Measurements from ENCODE around the gene GGACT. TPM values are rescaled to one million over a fixed set of nuclear protein-coding genes. Genes with fewer than 3 reads are reported as not detected.

Gene GGACT
- total and polyA plus RNA-seq, 2 of the 8 experiments (the other 6 are each of a cell fraction or from before 2014, with no cell fraction given): 1.1 to 1.5 TPM

DNA sequence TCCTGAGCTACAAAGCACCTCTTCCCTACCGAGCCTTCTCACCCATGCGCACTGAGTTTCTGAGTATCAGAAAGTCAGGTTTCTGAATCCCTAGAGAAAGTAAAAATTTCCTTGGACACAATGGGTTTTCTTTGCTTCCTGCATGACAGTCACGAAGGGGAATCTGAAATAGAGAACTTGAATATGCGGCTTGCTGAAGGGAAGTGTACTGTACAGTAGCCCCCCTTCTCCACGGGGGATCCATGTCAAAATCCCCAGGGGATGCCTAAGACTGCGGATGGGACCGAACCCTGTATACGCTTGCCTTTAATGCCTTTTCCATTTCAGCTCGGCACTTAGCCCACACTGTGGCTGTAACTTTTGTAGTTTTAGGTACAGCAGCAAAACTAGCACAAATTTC is 107.9 kb downstream of the GGACT start:
- H3K9ac ChIP-seq (replicated peaks in 1 of 4; ENCODE audit: extremely low read depth in 1 of 4, low read depth in 3 of 4, low read length in 3 of 4): no peak overlapping the region
- TF ChIP-seq TAF7 (optimal IDR thresholded peaks at IDR 0.05; ENCODE audit: borderline replicate concordance, low read depth, low read length) (no peak), CHD1 (IDR thresholded peaks at IDR 0.05; ENCODE audit: low read depth, low read length) (no peak), USF2 (IDR thresholded peaks at IDR 0.05; ENCODE audit: low read length) (no peak), GABPA (IDR thresholded peaks at IDR 0.05; ENCODE audit: borderline replicate concordance, insufficient read depth, low read length) (no peak), HDAC2 (IDR thresholded peaks at IDR 0.05; ENCODE audit: borderline replicate concordance in 1 of 2, low read depth in 2 of 2, low read length in 2 of 2) (no peak), CTCF (IDR thresholded peaks at IDR 0.05; ENCODE audit: control extremely low read depth in 1 of 3, insufficient read depth in 1 of 3, low read depth in 1 of 3, low read length in 3 of 3) (no peak), SRF (IDR thresholded peaks at IDR 0.05; ENCODE audit: low read depth, low read length) (no peak), CBX8 (IDR thresholded peaks at IDR 0.05; ENCODE audit: borderline replicate concordance, low read depth, low read length) (no peak), RXRA (IDR thresholded peaks at IDR 0.05; ENCODE audit: insufficient read depth, low read depth, low read length) (no peak), ZNF274 (IDR thresholded peaks at IDR 0.05; ENCODE audit: borderline replicate concordance, extremely low read depth, low read length) (no peak)

More for the DNA sequence above, 107.9 kb downstream of the GGACT start:
- no peak overlapping the region for H3K27ac ChIP-seq (ENCODE audit: low read depth, low read length)
- no peak overlapping the region for H4K91ac ChIP-seq (replicated peaks; ENCODE audit: insufficient read length, low read length)
- CTCF ChIA-PET (ENCODE audit: partially characterized antibody): interaction anchor here (1.1 kb wide), 1 partner anchor 9 kb away, joined by 3 read pairs; no protein-coding TSS in a partner anchor
- H3K4me2 ChIP-seq (ENCODE audit: insufficient read depth in 1 of 2, low read depth in 2 of 2, low read length in 2 of 2): no peak overlapping the region
- DNase-seq (ENCODE audit: low read depth in 1 of 2, low spot score in 2 of 2) (no peak), FAIRE-seq (no peak)
- H3K4me1 ChIP-seq (replicated peaks in 1 of 4; ENCODE audit: control insufficient read depth in 3 of 4, insufficient read depth in 4 of 4, low read length in 3 of 4): peaks cover 0 to 6% (median 5%) of the 10 kb centered on the region in 4 experiments; a peak in 4 of 7 replicates
- 91% methylated on average over 9 of the region's 9 CpGs; no CpG with 5 or more reads in 1 of the 2 experiments for WGBS, 2 experiments (ENCODE audit: extremely low coverage in 1 of 2, insufficient coverage in 1 of 2, insufficient read length in 1 of 2, insufficient replicate concordance in 2 of 2, low coverage in 1 of 2, low lambda C conversion rate in 2 of 2, missing lambda C conversion rate in 1 of 2)
- no peaks in the 10 kb centered on the region for H3K9me3 ChIP-seq (ENCODE audit: insufficient read depth in 2 of 2, low read depth in 1 of 2, low read length in 1 of 2)
- no peak overlapping the region for H2BK120ac ChIP-seq (replicated peaks; ENCODE audit: low read depth, low read length)
- H2AK5ac ChIP-seq (ENCODE audit: low read depth, low read length): no peak overlapping the region
- H3K36me3 ChIP-seq (ENCODE audit: control insufficient read depth in 2 of 4, insufficient read depth in 4 of 4, low read length in 3 of 4): no peaks in the 10 kb centered on the region
- H3K56ac ChIP-seq (replicated peaks; ENCODE audit: insufficient read length, low read depth, low read length): no peak overlapping the region
- no peak overlapping the region for H4K5ac ChIP-seq (ENCODE audit: insufficient read length, low read depth, low read length)
- no peak overlapping the region for H3K23ac ChIP-seq (ENCODE audit: insufficient read length)
- H2BK20ac ChIP-seq (ENCODE audit: low read length): no peak overlapping the region
- H4K20me1 ChIP-seq (replicated peaks in 1 of 2; ENCODE audit: control insufficient read depth in 1 of 2, insufficient read depth in 2 of 2, low read length in 2 of 2): no peaks in the 10 kb centered on the region
- no peak overlapping the region for H2AFZ ChIP-seq (ENCODE audit: low read length)
- no peak overlapping the region for H2BK15ac ChIP-seq (ENCODE audit: low read length)
- H2BK12ac ChIP-seq (ENCODE audit: low read depth, low read length): no peak overlapping the region
- no peak overlapping the region for H3K14ac ChIP-seq (ENCODE audit: insufficient read length)
- no peak overlapping the region for H3K18ac ChIP-seq (ENCODE audit: extremely low read depth, low read length)
- POLR2A ChIA-PET (ENCODE audit: partially characterized antibody): no interaction called here
- no peak overlapping the region for H2BK5ac ChIP-seq (ENCODE audit: low read depth, low read length)
- H3K23me2 ChIP-seq (ENCODE audit: low read depth, low read length): no peaks in the 10 kb centered on the region
- no peaks in the 10 kb centered on the region for H3K27me3 ChIP-seq (replicated peaks in 1 of 4; ENCODE audit: control insufficient read depth in 3 of 4, extremely low read depth in 1 of 4, insufficient read depth in 3 of 4, low read length in 3 of 4)
- H3K79me1 ChIP-seq (ENCODE audit: low read depth, low read length): no peaks in the 10 kb centered on the region
- no peak overlapping the region for H3K4ac ChIP-seq (replicated peaks; ENCODE audit: insufficient read length, low read depth, low read length)
- no peaks in the 10 kb centered on the region for H3K79me2 ChIP-seq (ENCODE audit: control insufficient read depth in 1 of 2, insufficient read depth in 2 of 2, low read length in 2 of 2)
- no peak overlapping the region for H4K8ac ChIP-seq (ENCODE audit: extremely low read depth, insufficient read depth, low read length)
- no peak overlapping the region for H3K4me3 ChIP-seq (ENCODE audit: extremely low read depth in 1 of 4, insufficient read depth in 2 of 4, low read depth in 3 of 4, low read length in 4 of 4)

Data from H1 (cell line).